DMS53 treated with DMSO at 0.1 percent for 48 hours (cell line): ENCODE results near the gene SND1.

Experiments used
- DNase-seq: peaks from one replicate; lab custom pipeline; 2025; ENCODE audit not compliant: unreplicated experiment; lab: John Stamatoyannopoulos, UW

Gene SND1

GRCh38 chr7:127765150-127765549 lies 113.2 kb downstream of the SND1 start:
- no peak for DNase-seq

GRCh38 chr7:127766831-127767459 lies 115.0 kb downstream of the SND1 start:
- DNase-seq: no peak

GRCh38 chr7:127768241-127768640 lies 116.2 kb downstream of the SND1 start:
- no peak for DNase-seq

GRCh38 chr7:127769137-127769536 lies 117.1 kb downstream of the SND1 start:
- DNase-seq: no peak

GRCh38 chr7:127769696-127770400 lies 117.9 kb downstream of the SND1 start:
- no peak for DNase-seq

GRCh38 chr7:127770885-127771284 lies 118.9 kb downstream of the SND1 start:
- no peak for DNase-seq

- no peak for DNase-seq
Observed at GRCh38 chr7:127771707-127772106, 119.7 kb downstream of the SND1 start.

- no peak for DNase-seq
Observed at GRCh38 chr7:127776776-127777386, 124.9 kb downstream of the SND1 start.

- DNase-seq: no peak
Observed at GRCh38 chr7:127780489-127780888, 128.5 kb downstream of the SND1 start.

- no peak for DNase-seq
Observed at GRCh38 chr7:127781081-127781480, 129.1 kb downstream of the SND1 start.

GRCh38 chr7:127782075-127782474 lies 130.1 kb downstream of the SND1 start:
- no peak for DNase-seq

GRCh38 chr7:127782654-127783559 lies 130.9 kb downstream of the SND1 start:
- DNase-seq: no peak

GRCh38 chr7:127786184-127786583 lies 134.2 kb downstream of the SND1 start:
- DNase-seq: no peak

GRCh38 chr7:127789031-127789430 lies 137.0 kb downstream of the SND1 start:
- DNase-seq: no peak

- no peak for DNase-seq
Observed at GRCh38 chr7:127791446-127792189, 139.6 kb downstream of the SND1 start.

- peak; percentile 41 for DNase-seq
Observed at GRCh38 chr7:127792528-127793342, 140.7 kb downstream of the SND1 start.

GRCh38 chr7:127793582-127793981 lies 141.6 kb downstream of the SND1 start:
- no peak for DNase-seq

- DNase-seq: no peak
Observed at GRCh38 chr7:127794136-127794535, 142.1 kb downstream of the SND1 start.

GRCh38 chr7:127794551-127794950 lies 142.6 kb downstream of the SND1 start:
- DNase-seq: no peak

- no peak for DNase-seq
Observed at GRCh38 chr7:127798023-127798422, 146.0 kb downstream of the SND1 start.
